ENCODE data around the gene OR10P1. TPM values are rescaled to one million over a fixed set of nuclear protein-coding genes. Genes with fewer than 3 reads are reported as not detected.
"Not testable (repeated sequence)": the region's sequence is repeated elsewhere in the genome, so short reads cannot be mapped to it uniquely, and the experiment has no call there.

Gene OR10P1, protein sequence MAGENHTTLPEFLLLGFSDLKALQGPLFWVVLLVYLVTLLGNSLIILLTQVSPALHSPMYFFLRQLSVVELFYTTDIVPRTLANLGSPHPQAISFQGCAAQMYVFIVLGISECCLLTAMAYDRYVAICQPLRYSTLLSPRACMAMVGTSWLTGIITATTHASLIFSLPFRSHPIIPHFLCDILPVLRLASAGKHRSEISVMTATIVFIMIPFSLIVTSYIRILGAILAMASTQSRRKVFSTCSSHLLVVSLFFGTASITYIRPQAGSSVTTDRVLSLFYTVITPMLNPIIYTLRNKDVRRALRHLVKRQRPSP
- total RNA-seq (not detected), polyA plus RNA-seq (not detected)
- long read RNA-seq, donor 1: 0 reads
- long read RNA-seq, donor 2: 0 reads
- long read RNA-seq, donor 3: 0 reads
- long read RNA-seq, donor 4: 0 reads
- long read RNA-seq, donor 5: 0 reads

DNA sequence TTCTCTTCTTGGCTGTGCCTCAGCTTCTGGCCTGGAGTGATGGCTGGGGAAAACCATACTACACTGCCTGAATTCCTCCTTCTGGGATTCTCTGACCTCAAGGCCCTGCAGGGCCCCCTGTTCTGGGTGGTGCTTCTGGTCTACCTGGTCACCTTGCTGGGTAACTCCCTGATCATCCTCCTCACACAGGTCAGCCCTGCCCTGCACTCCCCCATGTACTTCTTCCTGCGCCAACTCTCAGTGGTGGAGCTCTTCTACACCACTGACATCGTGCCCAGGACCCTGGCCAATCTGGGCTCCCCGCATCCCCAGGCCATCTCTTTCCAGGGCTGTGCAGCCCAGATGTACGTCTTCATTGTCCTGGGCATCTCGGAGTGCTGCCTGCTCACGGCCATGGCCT lies at the start of gene OR10P1:
TSS of gene OR10P1 (plus strand) at position 40 of the 400 bp plus-strand sequence. CDS start at position 40, 0 bp downstream.
- peaks cover 0 to 1% (median 0%) of the 10 kb centered on the region in 4 donors for H3K9me3 ChIP-seq (ENCODE audit: control insufficient read depth in 4 of 4, insufficient read depth in 3 of 4, low read length in 3 of 4)
- no peak for ATAC-seq (ENCODE audit: insufficient read depth, low FRiP score)
- WGBS, 2 donors: 85 to 87% methylated on average over 6 of the region's 6 CpGs
- H3K27me3 ChIP-seq (ENCODE audit: control insufficient read depth in 3 of 3, insufficient read depth in 3 of 3, low read length in 2 of 3): no peaks in the 10 kb centered on the region
- TF ChIP-seq, protein P1, sequence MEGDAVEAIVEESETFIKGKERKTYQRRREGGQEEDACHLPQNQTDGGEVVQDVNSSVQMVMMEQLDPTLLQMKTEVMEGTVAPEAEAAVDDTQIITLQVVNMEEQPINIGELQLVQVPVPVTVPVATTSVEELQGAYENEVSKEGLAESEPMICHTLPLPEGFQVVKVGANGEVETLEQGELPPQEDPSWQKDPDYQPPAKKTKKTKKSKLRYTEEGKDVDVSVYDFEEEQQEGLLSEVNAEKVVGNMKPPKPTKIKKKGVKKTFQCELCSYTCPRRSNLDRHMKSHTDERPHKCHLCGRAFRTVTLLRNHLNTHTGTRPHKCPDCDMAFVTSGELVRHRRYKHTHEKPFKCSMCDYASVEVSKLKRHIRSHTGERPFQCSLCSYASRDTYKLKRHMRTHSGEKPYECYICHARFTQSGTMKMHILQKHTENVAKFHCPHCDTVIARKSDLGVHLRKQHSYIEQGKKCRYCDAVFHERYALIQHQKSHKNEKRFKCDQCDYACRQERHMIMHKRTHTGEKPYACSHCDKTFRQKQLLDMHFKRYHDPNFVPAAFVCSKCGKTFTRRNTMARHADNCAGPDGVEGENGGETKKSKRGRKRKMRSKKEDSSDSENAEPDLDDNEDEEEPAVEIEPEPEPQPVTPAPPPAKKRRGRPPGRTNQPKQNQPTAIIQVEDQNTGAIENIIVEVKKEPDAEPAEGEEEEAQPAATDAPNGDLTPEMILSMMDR (IDR thresholded peaks at IDR 0.05; ENCODE audit: control extremely low read depth, extremely low read depth): no peak
- no peak within 1 kb of the TSS for H3K4me3 ChIP-seq
- no peaks in the 10 kb centered on the region for H3K4me1 ChIP-seq (ENCODE audit: control insufficient read depth in 5 of 5, insufficient read depth in 5 of 5, low read length in 5 of 5)
- H3K27ac ChIP-seq (ENCODE audit: low read depth in 1 of 2, low read length in 1 of 2): no peak within 1 kb of the TSS
- H3K36me3 ChIP-seq (ENCODE audit: control insufficient read depth in 4 of 4, insufficient read depth in 4 of 4, low read length in 4 of 4): no peaks in the 10 kb centered on the region
- DNase-seq: no peak
- no peak within 1 kb of the TSS for H3K9ac ChIP-seq (ENCODE audit: insufficient read depth in 1 of 2, low read length in 2 of 2)

DNA sequence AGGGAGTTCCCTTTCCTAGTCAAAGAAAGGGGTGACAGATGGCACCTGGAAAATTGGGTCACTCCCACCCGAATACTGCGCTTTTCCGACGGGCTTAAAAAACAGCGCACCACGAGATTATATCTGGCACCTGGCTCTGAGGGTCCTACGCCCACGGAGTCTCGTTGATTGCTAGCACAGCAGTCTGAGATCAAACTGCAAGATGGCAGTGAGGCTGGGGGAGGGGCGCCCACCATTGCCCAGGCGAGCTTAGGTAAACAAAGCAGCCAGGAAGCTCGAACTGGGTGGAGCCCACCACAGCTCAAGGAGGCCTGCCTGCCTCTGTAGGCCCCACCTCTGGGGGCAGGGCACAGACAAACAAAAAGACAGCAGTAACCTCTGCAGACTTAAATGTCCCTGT lies 46.5 kb upstream of the OR10P1 start:
- not testable (repeated sequence) for ATAC-seq (ENCODE audit: insufficient read depth, low FRiP score); H3K9me3 ChIP-seq (ENCODE audit: control insufficient read depth in 4 of 4, insufficient read depth in 3 of 4, low read length in 3 of 4); H3K27ac ChIP-seq (ENCODE audit: low read depth in 1 of 2, low read length in 1 of 2); H3K4me3 ChIP-seq; DNase-seq; H3K36me3 ChIP-seq (ENCODE audit: control insufficient read depth in 4 of 4, insufficient read depth in 4 of 4, low read length in 4 of 4); H3K4me1 ChIP-seq (ENCODE audit: control insufficient read depth in 5 of 5, insufficient read depth in 5 of 5, low read length in 5 of 5); H3K9ac ChIP-seq (ENCODE audit: insufficient read depth in 1 of 2, low read length in 2 of 2); H3K27me3 ChIP-seq (ENCODE audit: control insufficient read depth in 3 of 3, insufficient read depth in 3 of 3, low read length in 2 of 3)
- 70 to 76% methylated on average over 12 of the region's 12 CpGs for WGBS, 2 donors

DNA sequence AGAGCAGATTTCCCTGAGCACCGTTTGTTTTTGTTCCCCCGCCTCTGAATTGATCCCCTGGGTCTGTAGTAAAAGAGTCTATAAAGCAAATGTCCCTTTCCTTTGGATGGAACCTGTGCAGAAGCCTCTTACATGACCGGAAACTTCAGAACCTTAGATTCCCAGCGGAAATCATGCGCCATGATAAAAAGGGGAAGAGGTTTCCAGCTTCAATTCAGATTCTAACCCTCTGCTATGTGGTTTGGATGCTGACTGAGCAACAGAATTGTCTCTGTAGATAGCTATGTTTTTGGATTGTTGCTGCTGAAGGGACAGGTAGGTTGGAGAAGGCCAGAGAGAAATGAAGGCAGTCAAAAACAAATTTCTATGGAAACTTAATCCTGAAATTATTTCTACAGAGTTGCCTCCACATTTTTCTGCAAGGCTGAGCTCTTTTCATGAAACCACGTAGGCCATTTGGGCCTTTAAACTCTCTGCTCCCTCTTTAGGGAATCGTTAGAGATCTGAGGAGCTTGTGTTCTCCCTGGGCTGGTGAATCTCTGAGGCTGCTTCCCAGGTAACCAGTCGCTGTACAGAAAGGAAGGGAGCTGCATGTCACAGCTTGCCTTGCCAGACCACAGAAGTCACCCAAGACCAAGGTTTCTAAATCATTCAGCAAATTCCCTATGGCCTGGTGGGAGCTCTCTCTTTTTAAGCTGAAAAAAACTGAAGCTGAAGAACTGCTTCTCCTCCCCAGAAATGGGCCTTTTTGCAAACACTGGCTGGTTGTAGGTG lies 28.7 kb upstream of the OR10P1 start:
- ATAC-seq (ENCODE audit: insufficient read depth, low FRiP score) (no peak), DNase-seq (no peak)
- Histone ChIP-seq H3K27me3 (ENCODE audit: control insufficient read depth in 3 of 3, insufficient read depth in 3 of 3, low read length in 2 of 3) (no peaks in the 10 kb centered on the region), H3K27ac (ENCODE audit: low read depth in 1 of 2, low read length in 1 of 2) (no peak overlapping the region), H3K4me3 (no peak overlapping the region), H3K4me1 (ENCODE audit: control insufficient read depth in 5 of 5, insufficient read depth in 5 of 5, low read length in 5 of 5) (peaks cover 0 to 3% (median 0%) of the 10 kb centered on the region in 5 donors), H3K36me3 (ENCODE audit: control insufficient read depth in 4 of 4, insufficient read depth in 4 of 4, low read length in 4 of 4) (no peaks in the 10 kb centered on the region), H3K9me3 (ENCODE audit: control insufficient read depth in 4 of 4, insufficient read depth in 3 of 4, low read length in 3 of 4) (peaks cover 0 to 2% (median 0%) of the 10 kb centered on the region in 4 donors), H3K9ac (ENCODE audit: insufficient read depth in 1 of 2, low read length in 2 of 2) (no peak overlapping the region)
- WGBS, 2 donors: 70 to 74% methylated on average over 8 of the region's 8 CpGs
- TF ChIP-seq, protein P1 (IDR thresholded peaks at IDR 0.05; ENCODE audit: control extremely low read depth, extremely low read depth): no peak

DNA sequence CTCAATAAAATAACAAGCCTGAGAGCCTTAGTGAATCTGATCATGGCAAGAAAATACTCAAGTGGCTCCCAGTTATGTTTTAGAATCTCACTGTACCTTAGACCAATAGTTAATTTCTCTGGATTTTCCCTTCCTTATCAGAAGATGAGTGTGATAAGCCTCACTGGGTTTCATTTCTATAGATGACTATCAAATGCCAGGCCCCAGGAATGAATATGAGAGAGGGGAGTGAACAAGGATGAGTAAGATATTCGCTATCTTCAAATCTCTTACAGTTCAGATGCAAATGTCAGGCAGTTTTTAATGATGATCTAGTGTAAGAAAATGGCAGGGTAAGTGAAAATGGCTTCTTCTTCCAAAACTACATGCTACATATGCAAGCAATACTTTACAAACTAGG lies 26.1 kb upstream of the OR10P1 start:
- Histone ChIP-seq H3K9ac (ENCODE audit: insufficient read depth in 1 of 2, low read length in 2 of 2) (no peak overlapping the region), H3K9me3 (ENCODE audit: control insufficient read depth in 4 of 4, insufficient read depth in 3 of 4, low read length in 3 of 4) (peaks cover 0 to 7% (median 3%) of the 10 kb centered on the region in 4 donors), H3K36me3 (ENCODE audit: control insufficient read depth in 4 of 4, insufficient read depth in 4 of 4, low read length in 4 of 4) (no peaks in the 10 kb centered on the region), H3K4me3 (no peak overlapping the region), H3K27me3 (ENCODE audit: control insufficient read depth in 3 of 3, insufficient read depth in 3 of 3, low read length in 2 of 3) (no peaks in the 10 kb centered on the region), H3K27ac (ENCODE audit: low read depth in 1 of 2, low read length in 1 of 2) (no peak overlapping the region), H3K4me1 (ENCODE audit: control insufficient read depth in 5 of 5, insufficient read depth in 5 of 5, low read length in 5 of 5) (peaks cover 0 to 3% (median 0%) of the 10 kb centered on the region in 5 donors)
- DNase-seq (no peak), ATAC-seq (ENCODE audit: insufficient read depth, low FRiP score) (no peak)
- 83 to 84% methylated on average over 1 of the region's 1 CpG for WGBS, 2 donors
- TF ChIP-seq, protein P1 (IDR thresholded peaks at IDR 0.05; ENCODE audit: control extremely low read depth, extremely low read depth): no peak

Measured in lung (tissue), 16 donors.